HG03139 (cell line): ENCODE results near the gene DRG2.

Experiments
- ATAC-seq: cut with Tn5 transposase; IDR thresholded peaks from one replicate; pipeline ENCODE4 v1.9.1; 2021; ENCODE audit not compliant: unreplicated experiment

Gene DRG2

GRCh38 chr17:18074566-18075272 lies 13.0 kb upstream of the DRG2 start:
- ATAC-seq: no peak

- ATAC-seq: no peak
These were observed 10.8 kb upstream of the DRG2 start for GRCh38 chr17:18076936-18077335.

- ATAC-seq: no peak
These were observed 8.2 kb upstream of the DRG2 start for GRCh38 chr17:18079543-18079942.

GRCh38 chr17:18084256-18084655 lies 3.5 kb upstream of the DRG2 start:
- no peak for ATAC-seq

- no peak for ATAC-seq
These were observed 1.9 kb downstream of the DRG2 start for GRCh38 chr17:18089613-18090012.

GRCh38 chr17:18093616-18094408 lies 6.1 kb downstream of the DRG2 start:
- no peak for ATAC-seq

- no peak for ATAC-seq
These were observed 6.7 kb downstream of the DRG2 start for GRCh38 chr17:18094409-18094807.

- ATAC-seq: no peak
These were observed 11.8 kb downstream of the DRG2 start for GRCh38 chr17:18099516-18099915.

- ATAC-seq: no peak
These were observed 12.9 kb downstream of the DRG2 start for GRCh38 chr17:18100616-18101015.

- no peak for ATAC-seq
These were observed 14.1 kb downstream of the DRG2 start for GRCh38 chr17:18101828-18102227.

GRCh38 chr17:18102640-18103039 lies 14.9 kb downstream of the DRG2 start:
- no peak for ATAC-seq

- no peak for ATAC-seq
These were observed 17.3 kb downstream of the DRG2 start for GRCh38 chr17:18105027-18105426.

GRCh38 chr17:18105595-18105994 lies 17.8 kb downstream of the DRG2 start:
- ATAC-seq: no peak

- no peak for ATAC-seq
These were observed 18.5 kb downstream of the DRG2 start for GRCh38 chr17:18106211-18106610.

GRCh38 chr17:18107061-18107790 lies 19.5 kb downstream of the DRG2 start:
- ATAC-seq: no peak

- no peak for ATAC-seq
These were observed 20.2 kb downstream of the DRG2 start for GRCh38 chr17:18107971-18108370.

- no peak for ATAC-seq
These were observed 20.9 kb downstream of the DRG2 start, which contains the start of gene MYO15A for GRCh38 chr17:18108401-18109312. TSS of gene MYO15A (plus strand) at chr17:18108756. CDS start at chr17:18118801, 10,045 bp downstream.

GRCh38 chr17:18109935-18110485 lies 22.3 kb downstream of the DRG2 start:
- ATAC-seq: no peak

GRCh38 chr17:18110636-18111145 lies 22.9 kb downstream of the DRG2 start:
- ATAC-seq: no peak

GRCh38 chr17:18111330-18111971 lies 23.7 kb downstream of the DRG2 start:
- ATAC-seq: no peak
